GM23338 (cell line): Measurements from ENCODE around the gene PGRMC2. TPM values are rescaled to one million over a fixed set of nuclear protein-coding genes. Genes with fewer than 3 reads are reported as not detected.

Source experiments
- ATAC-seq: fragments of 200-7000 bp; cut with Tn5 transposase; 3 replicates; pipeline ENCODE4 v1.9.1; 2020
- DNase-seq: peaks from one replicate; pipeline ENCODE4 v3.0.0-alpha.2; 2015; ENCODE audit warnings: low spot score
- H2AFZ ChIP-seq: fragments of 200-600 bp; sonication (generic); 2 replicates; pipeline ENCODE4 v1.8.0; 2016; ENCODE audit warnings: antibody characterized with exemption, mild to moderate bottlenecking, moderate library complexity
- H3F3A ChIP-seq: fragments of 200-600 bp; sonication (generic); replicated peaks from 2 replicates; pipeline ENCODE4 v1.8.0; 2017; ENCODE audit warnings: antibody characterized with exemption, mixed run types, low read depth
- H3K27ac ChIP-seq: fragments of 200-600 bp; sonication (generic); 2 replicates; pipeline ENCODE4 v1.6.1; 2016; ENCODE audit warnings: low read depth
- H3K27me3 ChIP-seq: fragments of 200-600 bp; sonication (generic); 2 replicates; pipeline ENCODE4 v1.8.0; 2016; ENCODE audit warnings: mild to moderate bottlenecking, mixed run types, moderate library complexity; ENCODE audit not compliant: insufficient read depth
- H3K36me3 ChIP-seq: fragments of 200-600 bp; sonication (generic); 2 replicates; pipeline ENCODE4 v1.8.0; 2016; ENCODE audit warnings: mild to moderate bottlenecking; ENCODE audit not compliant: insufficient read depth
- H3K4me1 ChIP-seq: fragments of 200-600 bp; sonication (generic); 2 replicates; pipeline ENCODE4 v1.8.0; 2016; ENCODE audit warnings: mild to moderate bottlenecking, moderate library complexity; ENCODE audit not compliant: insufficient read depth
- H3K4me2 ChIP-seq: fragments of 200-600 bp; sonication (generic); 2 replicates; pipeline ENCODE4 v1.7.1; 2017; ENCODE audit warnings: mixed run types
- H3K4me3 ChIP-seq: fragments of 200-600 bp; sonication (generic); 2 replicates; pipeline ENCODE4 v1.6.1; 2016; ENCODE audit warnings: mixed run types
- H3K79me2 ChIP-seq: fragments of 200-600 bp; sonication (generic); replicated peaks from 2 replicates; pipeline ENCODE4 v1.8.0; 2017; ENCODE audit warnings: mild to moderate bottlenecking; ENCODE audit not compliant: insufficient read depth
- H3K9me2 ChIP-seq: fragments of 200-600 bp; sonication (generic); 2 replicates; pipeline ENCODE4 v1.8.0; 2017; ENCODE audit not compliant: insufficient read depth
- H4K20me1 ChIP-seq: fragments of 200-600 bp; sonication (generic); replicated peaks from 2 replicates; pipeline ENCODE4 v1.8.0; 2017; ENCODE audit warnings: mild to moderate bottlenecking; ENCODE audit not compliant: insufficient read depth
- H3K27ac Mint-ChIP-seq: 2 replicates; pipeline ENCODE4 v1.8.0; 2020; ENCODE audit warnings: inconsistent platforms, mild to moderate bottlenecking, moderate library complexity, mixed read lengths
- H3K27me3 Mint-ChIP-seq: 3 replicates; pipeline ENCODE4 v1.8.0; 2022; ENCODE audit warnings: low read depth, mild to moderate bottlenecking, moderate library complexity, mixed read lengths, inconsistent platforms; ENCODE audit not compliant: insufficient read depth, poor library complexity
- H3K36me3 Mint-ChIP-seq: 3 replicates; pipeline ENCODE4 v1.8.0; 2021; ENCODE audit warnings: low read depth, mild to moderate bottlenecking, inconsistent platforms, moderate library complexity, mixed read lengths
- H3K4me1 Mint-ChIP-seq: 3 replicates; pipeline ENCODE4 v1.8.0; 2020; ENCODE audit warnings: mild to moderate bottlenecking, inconsistent platforms, mixed read lengths
- H3K4me3 Mint-ChIP-seq: 3 replicates; pipeline ENCODE4 v1.8.0; 2021; ENCODE audit warnings: moderate library complexity, mild to moderate bottlenecking, inconsistent platforms, mixed read lengths
- H3K9me3 Mint-ChIP-seq: 3 replicates; pipeline ENCODE4 v1.8.0; 2020; ENCODE audit warnings: moderate library complexity, mild to moderate bottlenecking, inconsistent platforms, mixed read lengths
- CREB1 ChIP-seq: fragments of 250-450 bp; sonication (Bioruptor Pico); IDR thresholded peaks from 2 replicates; pipeline ENCODE4 v1.5.0; 2020; ENCODE audit warnings: low read depth, mild to moderate bottlenecking, moderate library complexity
- EZH2 ChIP-seq: fragments of 200-600 bp; sonication (generic); IDR thresholded peaks from one replicate; pipeline ENCODE4 v1.8.0; 2017; ENCODE audit warnings: antibody characterized with exemption, mild to moderate bottlenecking, low read depth; ENCODE audit not compliant: unreplicated experiment
- EZH2phosphoT487 ChIP-seq: fragments of 200-600 bp; sonication (generic); IDR thresholded peaks from one replicate; pipeline ENCODE4 v1.8.1; 2018; ENCODE audit warnings: antibody characterized with exemption; ENCODE audit not compliant: unreplicated experiment
- JUNB ChIP-seq: IDR thresholded peaks from one replicate; pipeline ENCODE4 v1.6.1; 2016; ENCODE audit warnings: antibody characterized with exemption; ENCODE audit not compliant: unreplicated experiment
- NANOG ChIP-seq: IDR thresholded peaks from 2 replicates; pipeline ENCODE4 v1.6.1; 2016; ENCODE audit warnings: antibody characterized with exemption, borderline replicate concordance
- POLR2AphosphoS5 ChIP-seq: IDR thresholded peaks from 2 replicates; pipeline ENCODE4 v1.6.1; 2016; ENCODE audit warnings: antibody characterized with exemption, low read depth
- STAT1 ChIP-seq: IDR thresholded peaks from one replicate; pipeline ENCODE4 v1.6.1; 2016; ENCODE audit warnings: antibody characterized with exemption; ENCODE audit not compliant: unreplicated experiment
- ZNF114 ChIP-seq: fragments of 250-450 bp; sonication (Bioruptor Pico); IDR thresholded peaks from 2 replicates; pipeline ENCODE4 v1.5.0; 2020; ENCODE audit warnings: mild to moderate bottlenecking, moderate library complexity
- ZNF331 ChIP-seq: fragments of 250-450 bp; sonication (Bioruptor Pico); IDR thresholded peaks from 2 replicates; pipeline ENCODE4 v1.5.0; 2020; ENCODE audit warnings: low read depth, mild to moderate bottlenecking, moderate library complexity
- polyA plus RNA-seq: library from polyadenylated mRNA; unstranded; fragments of >200 nt; fragmentation: Nextera tagmentation; extraction: Ambion mirVana; gene quantifications from 2 replicates; pipeline ENCODE4 v1.2.1, GENCODE V29; 2016
- total RNA-seq: library from RNA; depleted of rRNA; stranded (reverse); fragments of >200 nt; shearing (Covaris generic); gene quantifications from 2 replicates; pipeline ENCODE4 v1.2.3, GENCODE V29; 2014
- TF ChIP-seq, protein P1 (sequence below): IDR thresholded peaks from one replicate; pipeline ENCODE4 v1.6.1; 2018; ENCODE audit warnings: antibody characterized with exemption; ENCODE audit not compliant: unreplicated experiment
- TF ChIP-seq, protein P2 (sequence below): fragments of 250-450 bp; sonication (Bioruptor Pico); IDR thresholded peaks from 2 replicates; pipeline ENCODE4 v1.5.0; 2020; ENCODE audit warnings: mild to moderate bottlenecking, moderate library complexity
- TF ChIP-seq, protein P3 (sequence below): IDR thresholded peaks from 2 replicates; pipeline ENCODE4 v1.6.1; 2016; ENCODE audit warnings: antibody characterized with exemption
- TF ChIP-seq, protein P4 (sequence below), 2 experiments: fragments of 200-600 bp in 1 of 2; sonication (generic) in 1 of 2; conservative IDR thresholded peaks; 2 replicates each; pipeline versions ENCODE4 v1.5.1 to v1.6.1; 2016 to 2017; ENCODE audit warnings: antibody characterized with exemption in 2 of 2, low read depth in 2 of 2, mild to moderate bottlenecking in 2 of 2, moderate library complexity in 1 of 2

The PGRMC2 gene
- total and polyA plus RNA-seq, 2 experiments from 2014 or later = 40.2 to 61.9 TPM

DNA sequence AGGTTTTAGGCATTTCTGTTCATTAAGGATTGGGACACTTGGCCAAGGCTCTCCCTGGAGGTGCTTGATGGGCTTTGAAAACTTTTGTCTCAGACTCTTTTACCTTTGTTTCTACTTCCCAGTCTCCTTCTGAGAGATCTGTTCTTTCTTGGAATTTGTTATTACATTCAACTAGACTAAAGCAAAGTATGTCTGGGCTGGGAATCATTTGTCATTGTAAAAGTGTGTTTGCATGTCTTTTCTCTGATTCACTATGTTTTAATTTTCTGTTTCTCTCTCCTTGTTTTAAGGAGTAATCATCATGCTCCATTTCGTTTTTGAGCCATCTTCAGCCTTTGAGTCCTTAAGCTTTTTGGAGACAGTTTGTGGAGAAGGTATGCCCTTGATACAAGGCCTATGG lies 12.2 kb upstream of the PGRMC2 start:
- Histone ChIP-seq H3K4me1 (peaks cover under 1% of the 10 kb centered on the region; the same call in 1 of the 2 replicates), H3F3A (no peaks in the 10 kb centered on the region), H4K20me1 (no peaks in the 10 kb centered on the region), H2AFZ (no peak overlapping the region), H3K4me2 (no peak overlapping the region), H3K79me2 (no peaks in the 10 kb centered on the region), H3K9me2 (no peaks in the 10 kb centered on the region), H3K27ac (no peak overlapping the region), H3K27me3 (no peaks in the 10 kb centered on the region), H3K36me3 (no peaks in the 10 kb centered on the region), H3K4me3 (no peak overlapping the region)
- H3K4me1 Mint-ChIP-seq = peaks cover 4% of the 10 kb centered on the region; the same call in 2 of the 3 replicates
- no peak overlapping the region; the same call in 1 of the 2 replicates for H3K27ac Mint-ChIP-seq
- H3K4me3 Mint-ChIP-seq = no peak overlapping the region
- ATAC-seq (no peak), DNase-seq (no peak)
- peaks cover 1% of the 10 kb centered on the region for H3K27me3 Mint-ChIP-seq
- no peaks in the 10 kb centered on the region; the same call in 2 of the 3 replicates for H3K36me3 Mint-ChIP-seq
- no peaks in the 10 kb centered on the region for H3K9me3 Mint-ChIP-seq
- TF ChIP-seq NANOG (no peak), ZNF114 (no peak), JUNB (no peak), EZH2phosphoT487 (no peak), EZH2 (no peak), ZNF331 (CRISPR knock-in tag) (no peak), CREB1 (no peak), POLR2AphosphoS5 (no peak), STAT1 (no peak)
- TF ChIP-seq, protein P1, sequence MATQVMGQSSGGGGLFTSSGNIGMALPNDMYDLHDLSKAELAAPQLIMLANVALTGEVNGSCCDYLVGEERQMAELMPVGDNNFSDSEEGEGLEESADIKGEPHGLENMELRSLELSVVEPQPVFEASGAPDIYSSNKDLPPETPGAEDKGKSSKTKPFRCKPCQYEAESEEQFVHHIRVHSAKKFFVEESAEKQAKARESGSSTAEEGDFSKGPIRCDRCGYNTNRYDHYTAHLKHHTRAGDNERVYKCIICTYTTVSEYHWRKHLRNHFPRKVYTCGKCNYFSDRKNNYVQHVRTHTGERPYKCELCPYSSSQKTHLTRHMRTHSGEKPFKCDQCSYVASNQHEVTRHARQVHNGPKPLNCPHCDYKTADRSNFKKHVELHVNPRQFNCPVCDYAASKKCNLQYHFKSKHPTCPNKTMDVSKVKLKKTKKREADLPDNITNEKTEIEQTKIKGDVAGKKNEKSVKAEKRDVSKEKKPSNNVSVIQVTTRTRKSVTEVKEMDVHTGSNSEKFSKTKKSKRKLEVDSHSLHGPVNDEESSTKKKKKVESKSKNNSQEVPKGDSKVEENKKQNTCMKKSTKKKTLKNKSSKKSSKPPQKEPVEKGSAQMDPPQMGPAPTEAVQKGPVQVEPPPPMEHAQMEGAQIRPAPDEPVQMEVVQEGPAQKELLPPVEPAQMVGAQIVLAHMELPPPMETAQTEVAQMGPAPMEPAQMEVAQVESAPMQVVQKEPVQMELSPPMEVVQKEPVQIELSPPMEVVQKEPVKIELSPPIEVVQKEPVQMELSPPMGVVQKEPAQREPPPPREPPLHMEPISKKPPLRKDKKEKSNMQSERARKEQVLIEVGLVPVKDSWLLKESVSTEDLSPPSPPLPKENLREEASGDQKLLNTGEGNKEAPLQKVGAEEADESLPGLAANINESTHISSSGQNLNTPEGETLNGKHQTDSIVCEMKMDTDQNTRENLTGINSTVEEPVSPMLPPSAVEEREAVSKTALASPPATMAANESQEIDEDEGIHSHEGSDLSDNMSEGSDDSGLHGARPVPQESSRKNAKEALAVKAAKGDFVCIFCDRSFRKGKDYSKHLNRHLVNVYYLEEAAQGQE = no peak
- TF ChIP-seq, protein P2, sequence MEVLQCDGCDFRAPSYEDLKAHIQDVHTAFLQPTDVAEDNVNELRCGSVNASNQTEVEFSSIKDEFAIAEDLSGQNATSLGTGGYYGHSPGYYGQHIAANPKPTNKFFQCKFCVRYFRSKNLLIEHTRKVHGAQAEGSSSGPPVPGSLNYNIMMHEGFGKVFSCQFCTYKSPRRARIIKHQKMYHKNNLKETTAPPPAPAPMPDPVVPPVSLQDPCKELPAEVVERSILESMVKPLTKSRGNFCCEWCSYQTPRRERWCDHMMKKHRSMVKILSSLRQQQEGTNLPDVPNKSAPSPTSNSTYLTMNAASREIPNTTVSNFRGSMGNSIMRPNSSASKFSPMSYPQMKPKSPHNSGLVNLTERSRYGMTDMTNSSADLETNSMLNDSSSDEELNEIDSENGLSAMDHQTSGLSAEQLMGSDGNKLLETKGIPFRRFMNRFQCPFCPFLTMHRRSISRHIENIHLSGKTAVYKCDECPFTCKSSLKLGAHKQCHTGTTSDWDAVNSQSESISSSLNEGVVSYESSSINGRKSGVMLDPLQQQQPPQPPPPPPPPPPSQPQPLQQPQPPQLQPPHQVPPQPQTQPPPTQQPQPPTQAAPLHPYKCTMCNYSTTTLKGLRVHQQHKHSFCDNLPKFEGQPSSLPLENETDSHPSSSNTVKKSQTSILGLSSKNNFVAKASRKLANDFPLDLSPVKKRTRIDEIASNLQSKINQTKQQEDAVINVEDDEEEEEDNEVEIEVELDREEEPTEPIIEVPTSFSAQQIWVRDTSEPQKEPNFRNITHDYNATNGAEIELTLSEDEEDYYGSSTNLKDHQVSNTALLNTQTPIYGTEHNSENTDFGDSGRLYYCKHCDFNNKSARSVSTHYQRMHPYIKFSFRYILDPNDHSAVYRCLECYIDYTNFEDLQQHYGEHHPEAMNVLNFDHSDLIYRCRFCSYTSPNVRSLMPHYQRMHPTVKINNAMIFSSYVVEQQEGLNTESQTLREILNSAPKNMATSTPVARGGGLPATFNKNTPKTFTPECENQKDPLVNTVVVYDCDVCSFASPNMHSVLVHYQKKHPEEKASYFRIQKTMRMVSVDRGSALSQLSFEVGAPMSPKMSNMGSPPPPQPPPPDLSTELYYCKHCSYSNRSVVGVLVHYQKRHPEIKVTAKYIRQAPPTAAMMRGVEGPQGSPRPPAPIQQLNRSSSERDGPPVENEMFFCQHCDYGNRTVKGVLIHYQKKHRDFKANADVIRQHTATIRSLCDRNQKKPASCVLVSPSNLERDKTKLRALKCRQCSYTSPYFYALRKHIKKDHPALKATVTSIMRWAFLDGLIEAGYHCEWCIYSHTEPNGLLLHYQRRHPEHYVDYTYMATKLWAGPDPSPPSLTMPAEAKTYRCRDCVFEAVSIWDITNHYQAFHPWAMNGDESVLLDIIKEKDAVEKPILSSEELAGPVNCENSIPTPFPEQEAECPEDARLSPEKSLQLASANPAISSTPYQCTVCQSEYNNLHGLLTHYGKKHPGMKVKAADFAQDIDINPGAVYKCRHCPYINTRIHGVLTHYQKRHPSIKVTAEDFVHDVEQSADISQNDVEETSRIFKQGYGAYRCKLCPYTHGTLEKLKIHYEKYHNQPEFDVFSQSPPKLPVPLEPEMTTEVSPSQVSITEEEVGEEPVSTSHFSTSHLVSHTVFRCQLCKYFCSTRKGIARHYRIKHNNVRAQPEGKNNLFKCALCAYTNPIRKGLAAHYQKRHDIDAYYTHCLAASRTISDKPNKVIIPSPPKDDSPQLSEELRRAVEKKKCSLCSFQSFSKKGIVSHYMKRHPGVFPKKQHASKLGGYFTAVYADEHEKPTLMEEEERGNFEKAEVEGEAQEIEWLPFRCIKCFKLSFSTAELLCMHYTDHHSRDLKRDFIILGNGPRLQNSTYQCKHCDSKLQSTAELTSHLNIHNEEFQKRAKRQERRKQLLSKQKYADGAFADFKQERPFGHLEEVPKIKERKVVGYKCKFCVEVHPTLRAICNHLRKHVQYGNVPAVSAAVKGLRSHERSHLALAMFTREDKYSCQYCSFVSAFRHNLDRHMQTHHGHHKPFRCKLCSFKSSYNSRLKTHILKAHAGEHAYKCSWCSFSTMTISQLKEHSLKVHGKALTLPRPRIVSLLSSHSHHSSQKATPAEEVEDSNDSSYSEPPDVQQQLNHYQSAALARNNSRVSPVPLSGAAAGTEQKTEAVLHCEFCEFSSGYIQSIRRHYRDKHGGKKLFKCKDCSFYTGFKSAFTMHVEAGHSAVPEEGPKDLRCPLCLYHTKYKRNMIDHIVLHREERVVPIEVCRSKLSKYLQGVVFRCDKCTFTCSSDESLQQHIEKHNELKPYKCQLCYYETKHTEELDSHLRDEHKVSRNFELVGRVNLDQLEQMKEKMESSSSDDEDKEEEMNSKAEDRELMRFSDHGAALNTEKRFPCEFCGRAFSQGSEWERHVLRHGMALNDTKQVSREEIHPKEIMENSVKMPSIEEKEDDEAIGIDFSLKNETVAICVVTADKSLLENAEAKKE (CRISPR knock-in tag) = no peak
- TF ChIP-seq, protein P3, sequence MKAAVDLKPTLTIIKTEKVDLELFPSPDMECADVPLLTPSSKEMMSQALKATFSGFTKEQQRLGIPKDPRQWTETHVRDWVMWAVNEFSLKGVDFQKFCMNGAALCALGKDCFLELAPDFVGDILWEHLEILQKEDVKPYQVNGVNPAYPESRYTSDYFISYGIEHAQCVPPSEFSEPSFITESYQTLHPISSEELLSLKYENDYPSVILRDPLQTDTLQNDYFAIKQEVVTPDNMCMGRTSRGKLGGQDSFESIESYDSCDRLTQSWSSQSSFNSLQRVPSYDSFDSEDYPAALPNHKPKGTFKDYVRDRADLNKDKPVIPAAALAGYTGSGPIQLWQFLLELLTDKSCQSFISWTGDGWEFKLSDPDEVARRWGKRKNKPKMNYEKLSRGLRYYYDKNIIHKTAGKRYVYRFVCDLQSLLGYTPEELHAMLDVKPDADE = no peak
- TF ChIP-seq, protein P4, sequence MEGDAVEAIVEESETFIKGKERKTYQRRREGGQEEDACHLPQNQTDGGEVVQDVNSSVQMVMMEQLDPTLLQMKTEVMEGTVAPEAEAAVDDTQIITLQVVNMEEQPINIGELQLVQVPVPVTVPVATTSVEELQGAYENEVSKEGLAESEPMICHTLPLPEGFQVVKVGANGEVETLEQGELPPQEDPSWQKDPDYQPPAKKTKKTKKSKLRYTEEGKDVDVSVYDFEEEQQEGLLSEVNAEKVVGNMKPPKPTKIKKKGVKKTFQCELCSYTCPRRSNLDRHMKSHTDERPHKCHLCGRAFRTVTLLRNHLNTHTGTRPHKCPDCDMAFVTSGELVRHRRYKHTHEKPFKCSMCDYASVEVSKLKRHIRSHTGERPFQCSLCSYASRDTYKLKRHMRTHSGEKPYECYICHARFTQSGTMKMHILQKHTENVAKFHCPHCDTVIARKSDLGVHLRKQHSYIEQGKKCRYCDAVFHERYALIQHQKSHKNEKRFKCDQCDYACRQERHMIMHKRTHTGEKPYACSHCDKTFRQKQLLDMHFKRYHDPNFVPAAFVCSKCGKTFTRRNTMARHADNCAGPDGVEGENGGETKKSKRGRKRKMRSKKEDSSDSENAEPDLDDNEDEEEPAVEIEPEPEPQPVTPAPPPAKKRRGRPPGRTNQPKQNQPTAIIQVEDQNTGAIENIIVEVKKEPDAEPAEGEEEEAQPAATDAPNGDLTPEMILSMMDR (conservative IDR thresholded peaks at IDR 0.05; ENCODE audit: low read depth in 2 of 2) = no peak
